ENCODE data around the gene SLC38A11. TPM values are rescaled to one million over a fixed set of nuclear protein-coding genes. Genes with fewer than 3 reads are reported as not detected.

The SLC38A11 gene
- total RNA-seq, 1 experiment from 2014 or later: not detected

- TF ChIP-seq REST (IDR thresholded peaks at IDR 0.05; ENCODE audit: low read depth) (no peak), POLR2AphosphoS5 (IDR thresholded peaks at IDR 0.05; ENCODE audit: low read depth, low read length) (no peak)
Measured at GRCh38 chr2:164969909-164970690, 14.8 kb upstream of the SLC38A11 start (continued).

GRCh38 chr2:164967781-164968228 lies 12.5 kb upstream of the SLC38A11 start:
- no peaks in the 10 kb centered on the region for H3K79me2 ChIP-seq (ENCODE audit: insufficient read depth, low read length)
- no peak overlapping the region for H2AFZ ChIP-seq (ENCODE audit: low read depth, low read length, poor library complexity, severe bottlenecking)
- ChIA-PET RAD21 (ENCODE audit: low non-redundant PET in 1 of 2, low total read pairs in 2 of 2, uncharacterized antibody in 2 of 2, unreplicated experiment in 2 of 2) (no interaction called here), CTCF (no interaction called here), POLR2A (no interaction called here)
- H3K9me2 ChIP-seq (ENCODE audit: insufficient read depth): no peaks in the 10 kb centered on the region
- no peaks in the 10 kb centered on the region for H3K4me1 ChIP-seq (ENCODE audit: control insufficient read depth in 1 of 2, insufficient read depth in 2 of 2, low read length in 2 of 2)
- H3K9me3 ChIP-seq (ENCODE audit: control insufficient read depth in 1 of 2, insufficient read depth in 1 of 2, low read depth in 1 of 2, low read length in 2 of 2): no peaks in the 10 kb centered on the region
- H3K4me3 ChIP-seq (replicated peaks in 1 of 2; ENCODE audit: low read depth in 1 of 2, low read length in 2 of 2): no peak overlapping the region
- no peaks in the 10 kb centered on the region for H3K27me3 ChIP-seq (ENCODE audit: insufficient read depth, low read length)
- BruUV-seq (replicated peaks): no TSS peak
- ATAC-seq (no peak), DNase-seq (ENCODE audit: low read depth, low spot score) (no peak)
- H3K36me3 ChIP-seq (ENCODE audit: control insufficient read depth in 1 of 2, insufficient read depth in 2 of 2, low read length in 2 of 2): no peaks in the 10 kb centered on the region
- H4K20me1 ChIP-seq (ENCODE audit: insufficient read depth): no peaks in the 10 kb centered on the region
- TF ChIP-seq ATF3 (IDR thresholded peaks at IDR 0.05) (no peak), CBX3 (IDR thresholded peaks at IDR 0.05; ENCODE audit: low read depth) (no peak), FOSL1 (IDR thresholded peaks at IDR 0.05; ENCODE audit: low read depth) (no peak), SIN3A (IDR thresholded peaks at IDR 0.05; ENCODE audit: low read depth) (no peak), ZBTB33 (IDR thresholded peaks at IDR 0.05; ENCODE audit: extremely low read depth, insufficient replicate concordance, low read length) (no peak), EZH2phosphoT487 (IDR thresholded peaks at IDR 0.05; ENCODE audit: borderline replicate concordance) (no peak), CEBPB (IDR thresholded peaks at IDR 0.05; ENCODE audit: low read depth) (no peak), POLR2A (IDR thresholded peaks at IDR 0.05; ENCODE audit: borderline replicate concordance, extremely low read depth, insufficient read depth, insufficient read length) (no peak), SRF (IDR thresholded peaks at IDR 0.05; ENCODE audit: low read depth) (no peak), ZFX (IDR thresholded peaks at IDR 0.05) (no peak)
- no peak overlapping the region for H3K9ac ChIP-seq (ENCODE audit: low read length)
- intact Hi-C loops (cut with micrococcal nuclease): no loop called here
- H3K27ac ChIP-seq (ENCODE audit: low read depth, low read length): no peak overlapping the region
- H3K4me2 ChIP-seq (ENCODE audit: low read length): no peak overlapping the region

Measured in HCT116 (cell line).